Memory B cell (primary cell): ENCODE measurements around the gene RPL19.
"Not testable (repeated sequence)": the region's sequence is repeated elsewhere in the genome, so short reads cannot be mapped to it uniquely, and the experiment has no call there.

Experiments used
- ATAC-seq: fragments of 150-1000 bp; cut with Tn5 transposase; 2 replicates; pipeline ENCODE4 v1.10.0; 2021; ENCODE audit warnings: low read depth, mild to moderate bottlenecking, moderate library complexity
- DNase-seq, 2 donors: peaks; one replicate each; pipeline ENCODE4 v3.0.0; 2022; ENCODE audit warnings: low spot score in 2 of 2
- H3K27ac Mint-ChIP-seq: one replicate; pipeline ENCODE4 v1.8.0; 2022; ENCODE audit warnings: mild to moderate bottlenecking, moderate library complexity, mixed read lengths
- H3K27me3 Mint-ChIP-seq: one replicate; pipeline ENCODE4 v1.8.0; 2022; ENCODE audit warnings: mixed read lengths
- H3K36me3 Mint-ChIP-seq: one replicate; pipeline ENCODE4 v1.8.0; 2022; ENCODE audit warnings: mild to moderate bottlenecking, mixed read lengths
- H3K4me1 Mint-ChIP-seq: one replicate; pipeline ENCODE4 v1.8.0; 2022; ENCODE audit warnings: mixed read lengths
- H3K4me3 Mint-ChIP-seq: one replicate; pipeline ENCODE4 v1.8.0; 2022; ENCODE audit warnings: mild to moderate bottlenecking, moderate library complexity, mixed read lengths
- H3K9me3 Mint-ChIP-seq: one replicate; pipeline ENCODE4 v1.8.0; 2022; ENCODE audit warnings: mixed read lengths

Gene RPL19

GRCh38 chr17:39244600-39245570 lies 44.8 kb downstream of the RPL19 start:
- H3K4me3 Mint-ChIP-seq, result peak overlapping the region; percentile 72
- H3K4me1 Mint-ChIP-seq, result peaks cover 15% of the 10 kb centered on the region
- H3K9me3 Mint-ChIP-seq, result no peaks in the 10 kb centered on the region
- H3K27ac Mint-ChIP-seq, result no peak overlapping the region
- DNase-seq (peak; percentile 78 to 87), ATAC-seq (peak; percentile 88)
- peaks cover 3% of the 10 kb centered on the region for H3K27me3 Mint-ChIP-seq
- H3K36me3 Mint-ChIP-seq, result no peaks in the 10 kb centered on the region

GRCh38 chr17:39246274-39246673 lies 46.2 kb downstream of the RPL19 start:
- no peak overlapping the region for H3K4me3 Mint-ChIP-seq
- ATAC-seq (no peak), DNase-seq (no peak)
- H3K9me3 Mint-ChIP-seq, result no peaks in the 10 kb centered on the region
- H3K4me1 Mint-ChIP-seq, result peaks cover 13% of the 10 kb centered on the region
- H3K36me3 Mint-ChIP-seq, result no peaks in the 10 kb centered on the region
- no peak overlapping the region for H3K27ac Mint-ChIP-seq
- peaks cover 2% of the 10 kb centered on the region for H3K27me3 Mint-ChIP-seq

DNA sequence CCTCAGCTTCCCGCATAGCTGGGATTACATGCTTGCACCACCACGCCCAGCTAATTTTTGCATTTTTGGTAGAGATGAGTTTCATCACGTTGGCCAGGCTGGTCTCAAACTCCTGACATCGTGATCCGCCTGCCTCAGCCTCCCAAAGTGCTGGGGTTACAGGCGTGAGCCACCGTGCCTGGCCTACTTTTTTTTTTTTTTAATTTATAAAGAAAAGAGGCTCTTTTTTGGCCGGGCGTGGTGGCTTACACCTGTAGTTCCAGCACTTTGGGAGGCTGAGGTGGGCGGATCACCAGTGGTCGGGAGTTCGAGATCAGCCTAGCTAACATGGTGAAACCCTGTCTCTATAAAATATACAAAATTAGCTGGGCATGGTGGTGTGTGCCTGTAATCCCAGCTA lies 50.0 kb downstream of the RPL19 start:
- H3K36me3 Mint-ChIP-seq, H3K4me1 Mint-ChIP-seq, DNase-seq, H3K4me3 Mint-ChIP-seq, H3K27me3 Mint-ChIP-seq, H3K9me3 Mint-ChIP-seq, H3K27ac Mint-ChIP-seq, ATAC-seq: not testable (repeated sequence)

DNA sequence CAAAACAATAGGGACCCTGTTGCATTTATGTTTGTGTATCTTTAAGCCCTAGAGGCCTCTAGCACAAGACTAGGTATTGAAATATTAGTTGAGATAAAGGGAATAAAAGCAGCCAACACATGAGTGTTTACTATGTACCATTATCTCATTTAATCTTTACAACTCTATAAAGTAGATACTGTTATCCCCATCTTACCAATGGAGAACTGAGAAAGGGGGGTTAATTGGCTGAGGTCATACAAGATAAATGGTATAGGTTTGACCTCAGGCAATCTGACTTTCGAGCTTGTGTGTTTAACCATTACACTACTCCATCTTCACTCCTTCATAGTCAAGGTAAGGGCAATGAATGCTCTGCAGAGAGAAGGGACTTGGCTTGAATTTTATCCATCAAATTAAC lies 51.9 kb downstream of the RPL19 start:
- Mint-ChIP-seq H3K27me3 (no peaks in the 10 kb centered on the region), H3K27ac (no peak overlapping the region), H3K36me3 (peaks cover 12% of the 10 kb centered on the region), H3K4me3 (no peak overlapping the region), H3K4me1 (no peaks in the 10 kb centered on the region), H3K9me3 (no peaks in the 10 kb centered on the region)
- ATAC-seq (no peak), DNase-seq (no peak)

DNA sequence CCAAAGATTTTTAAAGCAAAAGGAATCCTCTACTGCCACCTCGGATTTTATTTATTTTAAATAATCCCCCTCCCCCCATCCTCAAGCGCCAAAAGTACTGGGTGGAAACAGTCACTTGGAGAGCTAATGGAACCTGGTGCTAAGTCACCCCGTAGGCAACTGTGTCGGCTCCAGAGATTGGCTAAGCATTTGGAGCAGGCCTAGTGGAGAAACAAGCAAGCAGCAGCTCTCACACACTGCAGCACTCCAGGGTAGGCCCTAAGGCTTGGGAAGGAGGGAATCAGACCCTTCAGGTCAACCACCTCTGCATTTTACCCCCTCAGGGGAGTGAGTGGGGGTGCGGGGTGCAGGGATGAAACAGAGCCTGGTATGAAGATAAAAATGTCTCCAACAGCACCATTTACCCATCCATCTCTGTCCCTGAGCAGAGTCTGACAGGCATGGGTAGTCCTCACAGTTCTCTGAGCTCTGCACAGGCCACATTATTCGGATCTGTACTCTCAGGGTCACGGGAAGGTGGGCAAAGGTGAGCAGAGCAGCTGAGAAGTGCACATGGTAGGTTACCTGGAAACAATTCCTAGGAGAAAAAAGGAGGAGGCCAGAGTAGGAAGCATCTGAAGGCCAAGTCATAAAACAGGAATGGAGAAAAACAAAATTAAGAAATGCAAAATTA lies 52.8 kb downstream of the RPL19 start:
- Mint-ChIP-seq H3K27ac (no peak overlapping the region), H3K4me1 (no peaks in the 10 kb centered on the region), H3K9me3 (no peaks in the 10 kb centered on the region), H3K4me3 (no peak overlapping the region), H3K27me3 (no peaks in the 10 kb centered on the region), H3K36me3 (peaks cover 18% of the 10 kb centered on the region)
- DNase-seq, result no peak
- no peak for ATAC-seq
